GM12878 (cell line): ENCODE results near the gene ZDBF2. TPM values are rescaled to one million over a fixed set of nuclear protein-coding genes. Genes with fewer than 3 reads are reported as not detected.

ENCODE experiments used
- ATAC-seq: fragments of 200-7000 bp; cut with Tn5 transposase; 3 replicates; pipeline ENCODE4 v1.9.1; 2020; ENCODE audit warnings: mild to moderate bottlenecking, moderate library complexity
- BruUV-seq: library from RNA; stranded (reverse); fragments of 400-500 nt; replicated peaks from 2 replicates; lab custom pipeline; 2021; lab: Mats Ljungman, UMichigan
- CTCF ChIA-PET: fragments of 300-600 bp; sonication (Branson Sonifier 250); formaldehyde crosslinking; extraction: SDS; loops from one replicate; lab custom pipeline; 2021; ENCODE audit warnings: inconsistent platforms; lab: Yijun Ruan, JAX
- POLR2A ChIA-PET: fragments of 350-600 bp; formaldehyde crosslinking; extraction: SDS; loops from one replicate; lab custom pipeline; 2021; ENCODE audit warnings: inconsistent platforms; lab: Charles Lee
- RAD21 ChIA-PET: fragments of 300-600 bp; sonication (Branson Sonifier 250); formaldehyde crosslinking; loops from one replicate; lab custom pipeline; 2023; ENCODE audit warnings: antibody characterized with exemption; ENCODE audit not compliant: unreplicated experiment; lab: Charles Lee
- SMC1A ChIA-PET: fragments of 300-600 bp; sonication (Branson Sonifier 250); formaldehyde crosslinking; loops from one replicate; lab custom pipeline; 2023; ENCODE audit not compliant: unreplicated experiment, uncharacterized antibody; lab: Charles Lee
- DNase-seq: peaks from one replicate; pipeline ENCODE4 v3.0.0-alpha.2; 2011; ENCODE audit warnings: low read depth, low spot score
- FAIRE-seq: peaks from 3 replicates; lab custom pipeline; 2011; peaks lifted over from hg19 to GRCh38; lab: Jason Lieb, UNC
- H2AFZ ChIP-seq: 2 replicates; pipeline ENCODE4 v1.6.0; 2011; ENCODE audit warnings: low read depth, low read length, control low read depth; ENCODE audit not compliant: control insufficient read depth
- H3K27ac ChIP-seq: 2 replicates; pipeline ENCODE4 v1.5.1; 2011; ENCODE audit warnings: control low read depth; ENCODE audit not compliant: control insufficient read depth, insufficient read depth
- H3K27me3 ChIP-seq, 2 experiments: replicated peaks in 1 of 2; 2 replicates each; pipeline versions ENCODE4 v1.6.0 to v1.6.1; 2011; ENCODE audit warnings: low read length in 1 of 2; ENCODE audit not compliant: control insufficient read depth in 2 of 2, insufficient read depth in 2 of 2
- H3K36me3 ChIP-seq, 2 experiments: 2 replicates each; pipeline ENCODE4 v1.5.1; 2011; ENCODE audit warnings: low read length in 1 of 2; ENCODE audit not compliant: control insufficient read depth in 2 of 2, insufficient read depth in 2 of 2
- H3K4me1 ChIP-seq: 2 replicates; pipeline ENCODE4 v1.6.1; 2011; ENCODE audit warnings: mild to moderate bottlenecking, low read length, moderate library complexity, mixed read lengths; ENCODE audit not compliant: control insufficient read depth, insufficient read depth
- H3K4me2 ChIP-seq: 2 replicates; pipeline ENCODE4 v1.6.0; 2011; ENCODE audit warnings: control low read depth; ENCODE audit not compliant: control insufficient read depth, insufficient read depth
- H3K4me3 ChIP-seq: fragments of 200-600 bp; sonication (generic); 2 replicates; pipeline ENCODE4 v1.5.1; 2016
- H3K79me2 ChIP-seq: 2 replicates; pipeline ENCODE4 v1.6.0; 2011; ENCODE audit warnings: low read length; ENCODE audit not compliant: control insufficient read depth, insufficient read depth
- H3K9ac ChIP-seq: 2 replicates; pipeline ENCODE4 v1.8.0; 2011; ENCODE audit warnings: low read length, control low read depth, mixed read lengths; ENCODE audit not compliant: control insufficient read depth, insufficient read depth
- H3K9me3 ChIP-seq: replicated peaks from 3 replicates; pipeline ENCODE4 v1.5.1; 2011; ENCODE audit warnings: mild to moderate bottlenecking, low read length; ENCODE audit not compliant: control insufficient read depth, insufficient read depth
- H4K20me1 ChIP-seq: 2 replicates; pipeline ENCODE4 v1.6.0; 2011; ENCODE audit not compliant: control insufficient read depth, insufficient read depth
- CHD1 ChIP-seq: IDR thresholded peaks from 2 replicates; pipeline ENCODE4 v1.6.1; 2012; ENCODE audit warnings: low read depth, low read length, improper control_type of control experiment
- CTCF ChIP-seq, 3 experiments: IDR thresholded peaks in 2 of 3; conservative IDR thresholded peaks in 1 of 3; 2 replicates each; pipeline ENCODE4 v1.5.1; 2011; ENCODE audit warnings: low read depth in 3 of 3, low read length in 3 of 3, mild to moderate bottlenecking in 3 of 3, control low read depth in 2 of 3, moderate library complexity in 2 of 3, inconsistent platforms in 1 of 3, mixed read lengths in 1 of 3; ENCODE audit not compliant: control insufficient read depth in 2 of 3, insufficient read depth in 1 of 3; ENCODE audit errors: extremely low read depth in 1 of 3
- IRF4 ChIP-seq: IDR thresholded peaks from 2 replicates; pipeline ENCODE4 v1.6.1; 2011; ENCODE audit warnings: low read depth, low read length
- JUND ChIP-seq: IDR thresholded peaks from 2 replicates; pipeline ENCODE4 v1.6.1; 2012; ENCODE audit warnings: low read depth, mild to moderate bottlenecking, low read length, improper control_type of control experiment, moderate library complexity
- KDM1A ChIP-seq: fragments of 200-600 bp; sonication (generic); IDR thresholded peaks from 2 replicates; pipeline ENCODE4 v1.6.1; 2016; ENCODE audit warnings: borderline replicate concordance
- LARP7 ChIP-seq: fragments of 450-650 bp; IDR thresholded peaks from 2 replicates; pipeline ENCODE4 v1.6.1; 2017; ENCODE audit warnings: mild to moderate bottlenecking
- PRDM15 ChIP-seq: fragments of 450-650 bp; formaldehyde crosslinking; IDR thresholded peaks from 2 replicates; pipeline ENCODE4 v1.4.0; 2020; ENCODE audit warnings: mild to moderate bottlenecking, moderate library complexity
- SMAD5 ChIP-seq: IDR thresholded peaks from 2 replicates; pipeline ENCODE4 v1.6.1; 2016; ENCODE audit warnings: antibody characterized with exemption, low read depth
- ZSCAN29 ChIP-seq: fragments of 450-650 bp; IDR thresholded peaks from 2 replicates; pipeline ENCODE4 v1.6.1; 2017; ENCODE audit warnings: mild to moderate bottlenecking, moderate library complexity
- ZZZ3 ChIP-seq: IDR thresholded peaks from 2 replicates; pipeline ENCODE4 v1.6.1; 2011; ENCODE audit warnings: low read depth; ENCODE audit not compliant: control insufficient read depth, insufficient read length
- WGBS: methylation state at CpG from one replicate; pipeline ENCODE4 v1.1.6; 2016; ENCODE audit warnings: low lambda C conversion rate; ENCODE audit not compliant: insufficient replicate concordance, insufficient coverage; ENCODE audit errors: missing lambda C conversion rate; 5-methylcytosine and 5-hydroxymethylcytosine counted together
- in situ Hi-C: fragments of 300-500 bp; cut with MboI; formaldehyde crosslinking; loops from 9 replicates; pipeline ENCODE4 v1.14.3; 2018; ENCODE audit warnings: mixed read lengths
- intact Hi-C: fragments of 100-400 bp; cut with micrococcal nuclease; formaldehyde crosslinking; loops from one replicate; pipeline ENCODE4 v1.14.2; 2022; ENCODE audit not compliant: unreplicated experiment
- polyA plus RNA-seq, 11 experiments: library from polyadenylated mRNA; depleted of rRNA in 4 of 11; unstranded in 6 of 11; stranded (reverse) in 5 of 11; fragments of >200 nt; fragmentation: Nextera tagmentation in 4 of 11; fragmentation: Illumina TruSeq in 1 of 11; extraction: Ambion mirVana in 4 of 11; extraction: Trizol in 1 of 11; gene quantifications; 1 replicate in 1 of 11; 2 replicates in 10 of 11; pipeline versions ENCODE4 v1.2.1 to v1.2.3, GENCODE V29; 2011 to 2016; ENCODE audit warnings: inconsistent platforms in 2 of 11, missing spikeins in 2 of 11, low read depth in 1 of 11
- total RNA-seq, 4 experiments: library from RNA; depleted of rRNA in 3 of 4; stranded (reverse); fragments of >200 nt in 3 of 4; fragmentation: Illumina TruSeq in 1 of 4; extraction: Trizol in 1 of 4; gene quantifications; 2 replicates each; pipeline versions ENCODE4 v1.2.1 to v1.2.3, GENCODE V29; 2013 to 2021
- TF ChIP-seq, protein P1 (sequence below): fragments of 450-650 bp; IDR thresholded peaks from 2 replicates; pipeline ENCODE4 v1.6.1; 2016; ENCODE audit warnings: mild to moderate bottlenecking

The ZDBF2 gene
- total and polyA plus RNA-seq, 10 of the 15 experiments (the other 5 are each of a cell fraction or from before 2014, with no cell fraction given), result 0.60 to 21.1 (median 4.2) TPM

- TF ChIP-seq PRDM15 (CRISPR knock-in tag) (no peak), ZSCAN29 (no peak), CTCF (IDR thresholded peaks at IDR 0.05 in 2 of 3, conservative IDR thresholded peaks at IDR 0.05 in 1 of 3; ENCODE audit: control insufficient read depth in 2 of 3, extremely low read depth in 1 of 3, insufficient read depth in 1 of 3, low read depth in 3 of 3, low read length in 3 of 3) (no peak), JUND (no peak)
Observed at GRCh38 chr2:206253777-206254166, 20.7 kb upstream of the ZDBF2 start (continued).

DNA sequence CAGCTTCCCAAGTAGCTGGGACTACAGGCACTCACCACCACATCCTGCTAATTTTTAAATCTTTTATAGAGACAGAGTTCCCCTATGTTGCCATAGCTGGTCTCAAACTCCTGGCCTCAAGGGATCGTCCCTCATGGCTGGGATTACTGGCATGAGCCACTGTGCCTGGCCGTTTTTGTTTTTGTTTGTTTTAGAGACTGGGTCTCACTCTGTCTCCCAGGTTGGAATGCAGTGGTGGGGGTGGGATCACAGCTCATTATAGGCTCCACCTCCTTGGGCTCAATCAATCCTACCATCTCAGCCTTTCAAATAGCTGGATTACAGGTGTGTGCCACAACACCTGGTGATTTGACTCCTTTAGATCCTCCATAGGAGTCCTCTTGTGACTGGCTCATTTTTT, 19.5 kb upstream of the ZDBF2 start:
- Histone ChIP-seq H3K36me3 (no peaks in the 10 kb centered on the region), H2AFZ (no peak overlapping the region), H3K79me2 (no peaks in the 10 kb centered on the region), H3K9ac (no peak overlapping the region), H4K20me1 (no peaks in the 10 kb centered on the region), H3K4me2 (no peak overlapping the region), H3K9me3 (no peaks in the 10 kb centered on the region; the same call in 2 of the 3 replicates), H3K4me1 (no peaks in the 10 kb centered on the region), H3K27me3 (peaks cover 0 to 9% of the 10 kb centered on the region in 2 experiments), H3K27ac (no peak overlapping the region), H3K4me3 (no peak overlapping the region)
- POLR2A ChIA-PET, result interaction anchor here (0.7 kb wide), 1 partner anchor 21 kb away, joined by 5 read pairs; no protein-coding TSS in a partner anchor
- in situ Hi-C loops, result no loop called here
- SMC1A ChIA-PET, result interaction anchor here (0.6 to 3.1 kb wide), 3 partner anchors 8 to 22 kb away, joined by 3 to 12 read pairs (median 3); no protein-coding TSS in a partner anchor
- RAD21 ChIA-PET, result no interaction called here
- DNase-seq, result no peak
- CTCF ChIA-PET, result interaction anchor here (0.7 to 1.2 kb wide), 3 partner anchors 10 to 368 kb away, joined by 3 to 4 read pairs (median 3); no protein-coding TSS in a partner anchor
- WGBS, result 17% methylated on average over 2 of the region's 2 CpGs
- intact Hi-C loops, result no loop called here
- no peak for ATAC-seq
- BruUV-seq, result no TSS peak
- FAIRE-seq, result no peak
- TF ChIP-seq CTCF (IDR thresholded peaks at IDR 0.05 in 2 of 3, conservative IDR thresholded peaks at IDR 0.05 in 1 of 3; ENCODE audit: control insufficient read depth in 2 of 3, extremely low read depth in 1 of 3, insufficient read depth in 1 of 3, low read depth in 3 of 3, low read length in 3 of 3) (no peak), CHD1 (no peak), LARP7 (no peak), SMAD5 (no peak), KDM1A (no peak), IRF4 (no peak), ZZZ3 (no peak)
- TF ChIP-seq, protein P1, sequence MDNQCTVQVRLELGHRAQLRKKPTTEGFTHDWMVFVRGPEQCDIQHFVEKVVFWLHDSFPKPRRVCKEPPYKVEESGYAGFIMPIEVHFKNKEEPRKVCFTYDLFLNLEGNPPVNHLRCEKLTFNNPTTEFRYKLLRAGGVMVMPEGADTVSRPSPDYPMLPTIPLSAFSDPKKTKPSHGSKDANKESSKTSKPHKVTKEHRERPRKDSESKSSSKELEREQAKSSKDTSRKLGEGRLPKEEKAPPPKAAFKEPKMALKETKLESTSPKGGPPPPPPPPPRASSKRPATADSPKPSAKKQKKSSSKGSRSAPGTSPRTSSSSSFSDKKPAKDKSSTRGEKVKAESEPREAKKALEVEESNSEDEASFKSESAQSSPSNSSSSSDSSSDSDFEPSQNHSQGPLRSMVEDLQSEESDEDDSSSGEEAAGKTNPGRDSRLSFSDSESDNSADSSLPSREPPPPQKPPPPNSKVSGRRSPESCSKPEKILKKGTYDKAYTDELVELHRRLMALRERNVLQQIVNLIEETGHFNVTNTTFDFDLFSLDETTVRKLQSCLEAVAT, result no peak
